Medulla oblongata (tissue), 1 donor: Measurements from ENCODE around the gene PTHLH.
A peak's percentile ranks its signal among the peaks of the same experiment; 100 is the strongest.

Source experiments
- DNase-seq: peaks from one replicate; pipeline ENCODE4 v3.0.0-alpha.2; 2015; ENCODE audit errors: extremely low spot score

The PTHLH gene

DNA sequence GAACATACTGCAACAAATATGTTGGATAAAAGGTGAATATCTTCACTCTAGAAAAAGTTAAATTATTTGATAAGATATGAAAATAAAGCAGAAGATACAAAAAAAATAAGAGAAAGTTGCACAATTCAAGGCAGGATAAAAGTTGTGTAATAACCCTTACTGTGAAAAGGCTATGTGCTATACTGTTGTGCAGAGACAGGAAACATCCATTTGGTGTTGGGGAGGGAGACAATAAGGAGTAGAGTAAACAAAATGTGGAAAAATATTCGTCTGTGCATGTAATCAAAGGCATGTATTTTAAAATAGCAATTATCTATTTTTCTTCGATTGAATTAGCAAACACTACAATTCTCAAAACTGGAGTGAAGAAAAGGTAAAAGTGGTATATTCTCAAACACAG is 34.8 kb downstream of the PTHLH start:
- no peak for DNase-seq

DNA sequence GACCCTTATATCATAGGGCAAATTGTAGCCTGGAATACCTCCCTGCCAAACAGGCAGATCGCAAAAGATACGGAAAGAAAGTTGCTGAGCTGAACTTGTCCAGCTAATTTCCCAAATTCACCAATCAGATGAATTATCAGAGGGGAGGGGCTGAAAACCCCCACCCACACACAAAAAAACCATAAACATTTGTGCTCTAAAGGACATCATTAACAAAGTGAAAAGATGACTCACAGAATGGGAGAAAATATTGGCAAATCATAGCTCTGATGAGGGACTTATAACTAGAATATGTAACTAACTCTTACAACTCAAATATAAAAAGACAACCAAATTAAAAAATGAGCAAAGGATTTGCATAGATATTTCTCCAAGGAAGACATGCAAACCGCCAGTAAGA is 36.3 kb downstream of the PTHLH start:
- DNase-seq, result no peak

DNA sequence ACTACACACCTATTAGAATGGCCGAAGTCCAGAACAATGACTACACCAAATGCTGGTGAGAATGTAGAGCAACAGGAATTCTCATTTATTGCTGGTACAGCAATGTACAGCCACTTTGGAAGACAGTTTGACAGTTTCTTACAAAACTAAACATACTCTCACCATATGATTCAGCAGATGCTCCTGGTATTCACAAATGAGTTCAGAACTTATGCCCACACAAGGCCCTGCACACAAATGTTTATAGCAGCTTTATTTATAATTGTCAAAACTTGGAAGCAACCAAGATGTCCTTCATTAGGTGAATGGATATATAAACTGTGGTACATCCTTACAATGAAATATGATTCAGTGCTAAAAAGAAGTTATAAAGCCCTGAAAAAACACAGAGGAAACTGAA is 38.3 kb downstream of the PTHLH start:
- no peak for DNase-seq

DNA sequence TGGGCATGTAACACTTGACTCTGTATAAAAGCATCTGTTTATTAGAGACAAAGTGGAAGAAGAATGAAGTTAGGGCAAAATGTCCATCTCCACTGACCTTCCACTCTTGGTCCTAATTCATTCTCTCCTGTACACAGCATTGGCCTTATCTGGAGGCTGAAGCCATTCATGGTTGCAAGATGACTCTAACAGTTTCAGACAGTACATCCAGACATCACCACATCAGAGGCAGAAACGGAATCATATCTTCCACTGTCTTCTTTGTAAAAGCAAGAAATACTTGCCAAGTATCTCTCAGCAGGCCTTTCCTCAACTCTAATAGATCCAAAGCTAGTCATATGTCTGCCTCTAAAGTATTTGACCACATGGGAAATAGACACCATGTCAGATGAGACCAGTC is 41.1 kb downstream of the PTHLH start:
- no peak for DNase-seq

DNA sequence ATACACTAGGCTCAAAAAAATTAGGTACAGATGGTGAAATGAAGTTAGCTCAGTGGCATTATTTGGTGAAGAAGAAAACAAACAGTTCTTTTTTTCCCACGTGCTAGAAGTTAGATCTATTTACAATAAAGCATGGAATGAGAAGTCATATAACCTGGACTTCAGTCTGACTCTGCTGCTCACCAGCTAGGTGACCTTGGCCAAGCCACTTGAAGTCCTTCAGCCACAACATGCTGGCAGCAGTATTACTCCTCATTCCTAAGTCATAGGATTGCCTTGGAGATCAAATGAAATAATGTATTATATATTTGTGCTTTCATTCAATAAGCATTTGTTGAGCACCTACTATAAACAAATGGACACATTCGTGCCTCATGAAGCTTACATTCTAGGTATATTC is 45.2 kb downstream of the PTHLH start:
- no peak for DNase-seq

DNA sequence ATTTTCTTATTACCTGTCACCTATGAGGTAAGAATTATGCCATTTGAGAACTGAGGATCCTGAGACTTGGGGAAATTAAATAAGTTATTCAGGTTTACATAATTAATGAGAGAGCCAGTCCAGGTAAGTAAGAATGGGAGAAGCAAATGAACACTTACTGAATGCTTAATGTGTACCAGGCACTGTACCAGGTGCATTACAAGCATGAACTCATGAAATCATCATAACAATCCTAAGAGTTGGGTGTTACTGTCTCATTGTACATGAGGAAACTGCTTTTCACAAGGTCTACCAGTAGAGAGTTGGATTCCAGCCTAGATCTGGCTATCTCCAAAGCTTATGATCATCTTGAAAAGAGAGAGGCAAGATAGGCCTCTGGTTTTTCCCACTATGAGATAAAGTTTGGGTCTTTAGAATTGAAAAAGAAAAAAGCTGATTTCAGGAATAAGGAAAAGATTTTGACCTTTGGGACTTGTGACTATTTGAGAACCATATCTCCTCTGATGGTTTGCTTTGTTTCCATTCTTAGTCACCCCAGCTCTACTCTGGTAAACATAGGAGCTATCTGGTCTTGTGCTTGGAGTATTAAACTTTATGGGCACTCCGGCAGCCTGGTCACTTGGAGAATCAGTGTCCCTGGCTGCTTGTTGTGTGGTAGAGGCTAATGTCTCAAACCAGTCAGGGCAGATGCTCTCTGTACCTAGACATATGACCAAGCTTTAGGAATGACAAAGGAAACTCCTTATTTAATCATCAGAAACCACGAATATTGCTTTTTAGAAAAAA is 48.0 kb downstream of the PTHLH start:
- no peak for DNase-seq

DNA sequence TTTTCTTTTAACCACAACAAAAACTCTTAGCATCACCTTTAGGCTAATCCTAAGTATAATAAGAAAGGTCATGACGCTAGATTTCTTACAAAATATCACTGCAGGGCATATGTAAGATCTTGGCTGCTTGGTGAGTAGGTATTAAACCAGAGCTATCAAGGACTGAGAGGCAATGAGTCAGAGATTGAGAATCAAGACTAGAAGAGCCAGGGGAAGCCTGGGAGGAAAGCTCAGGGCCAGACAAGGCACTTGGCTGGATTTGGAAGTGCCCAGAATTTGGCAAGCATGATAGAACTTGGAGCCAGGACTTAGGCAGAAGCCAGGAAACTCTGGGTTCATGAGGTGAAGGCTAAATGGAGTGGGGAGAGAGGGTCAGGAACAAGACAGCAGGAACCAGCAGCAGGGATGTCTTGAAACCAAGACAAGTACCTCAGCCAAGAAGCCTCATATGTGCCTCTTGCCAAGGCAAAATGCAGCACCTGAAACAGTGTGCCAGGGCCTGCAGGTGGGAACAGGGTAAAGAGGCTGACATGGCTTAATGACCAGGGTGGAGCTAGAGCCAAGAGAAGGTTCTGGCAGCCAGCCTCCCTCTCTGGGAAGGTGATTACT is 49.9 kb downstream of the PTHLH start:
- peak; percentile 67 for DNase-seq

DNA sequence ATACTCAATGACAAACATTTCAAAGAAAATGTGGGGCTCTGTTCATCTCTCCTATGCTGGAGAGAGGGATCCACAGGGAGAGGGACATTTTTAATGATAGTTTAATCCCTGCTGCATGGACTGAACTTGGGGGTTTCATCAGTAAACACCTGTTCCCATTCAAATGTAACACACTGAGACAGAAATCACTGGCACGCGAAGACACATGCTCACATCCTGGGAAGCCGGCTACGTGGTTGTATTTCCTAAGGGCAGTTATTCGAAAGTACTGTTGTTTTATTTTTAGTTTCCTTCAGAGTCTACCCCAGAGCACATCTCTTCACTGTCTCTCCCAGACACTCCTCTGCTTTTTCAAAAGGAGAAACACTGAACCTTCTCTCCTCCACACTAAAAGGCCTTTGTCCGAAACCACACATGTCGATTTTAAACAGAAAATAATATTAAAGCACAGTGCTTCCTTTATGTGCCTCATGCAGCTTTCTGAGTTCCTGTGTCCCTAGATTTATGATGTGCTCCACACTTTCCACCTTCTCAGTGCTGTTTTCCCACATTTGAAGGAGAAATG is 52.8 kb downstream of the PTHLH start:
- DNase-seq, result no peak

DNA sequence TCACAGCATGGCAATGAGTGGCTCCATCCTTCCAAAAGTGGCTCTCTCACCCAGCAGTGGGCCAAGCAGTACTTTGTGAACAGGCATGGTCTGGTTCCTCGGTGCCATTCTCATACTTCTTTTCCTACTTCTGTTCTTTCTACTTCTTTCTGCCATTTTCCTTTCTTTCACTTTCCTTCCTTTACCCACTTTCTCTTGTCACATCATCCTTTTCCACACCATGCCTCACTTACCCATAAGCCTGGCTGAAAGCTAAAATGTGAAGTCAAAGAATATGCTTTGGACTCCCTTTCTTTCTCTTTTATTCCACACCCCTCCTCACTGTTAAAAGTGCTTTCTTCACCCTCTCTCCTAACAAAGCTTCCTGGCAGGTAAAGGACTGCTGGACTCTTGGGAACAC is 57.0 kb downstream of the PTHLH start:
- no peak for DNase-seq

DNA sequence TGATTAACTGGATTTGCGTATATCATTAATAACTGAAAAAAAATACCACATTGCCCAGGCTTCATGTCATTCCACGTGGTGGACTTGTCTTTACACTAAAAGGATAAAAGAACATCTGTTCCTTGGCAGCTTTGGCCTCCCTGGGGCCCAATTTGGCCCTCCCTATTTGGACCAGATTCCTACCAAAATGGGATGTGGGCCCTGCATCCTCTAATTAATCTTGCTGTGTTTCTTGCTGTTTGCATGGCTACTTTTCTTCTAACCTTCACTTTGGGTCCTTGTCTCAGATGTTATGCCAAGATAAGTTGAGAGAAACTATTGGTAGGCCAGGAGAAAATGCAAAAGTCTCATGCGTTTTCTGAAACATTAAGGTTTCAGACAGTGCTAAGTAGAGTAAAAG is 57.5 kb downstream of the PTHLH start:
- DNase-seq, result peak; percentile 33

DNA sequence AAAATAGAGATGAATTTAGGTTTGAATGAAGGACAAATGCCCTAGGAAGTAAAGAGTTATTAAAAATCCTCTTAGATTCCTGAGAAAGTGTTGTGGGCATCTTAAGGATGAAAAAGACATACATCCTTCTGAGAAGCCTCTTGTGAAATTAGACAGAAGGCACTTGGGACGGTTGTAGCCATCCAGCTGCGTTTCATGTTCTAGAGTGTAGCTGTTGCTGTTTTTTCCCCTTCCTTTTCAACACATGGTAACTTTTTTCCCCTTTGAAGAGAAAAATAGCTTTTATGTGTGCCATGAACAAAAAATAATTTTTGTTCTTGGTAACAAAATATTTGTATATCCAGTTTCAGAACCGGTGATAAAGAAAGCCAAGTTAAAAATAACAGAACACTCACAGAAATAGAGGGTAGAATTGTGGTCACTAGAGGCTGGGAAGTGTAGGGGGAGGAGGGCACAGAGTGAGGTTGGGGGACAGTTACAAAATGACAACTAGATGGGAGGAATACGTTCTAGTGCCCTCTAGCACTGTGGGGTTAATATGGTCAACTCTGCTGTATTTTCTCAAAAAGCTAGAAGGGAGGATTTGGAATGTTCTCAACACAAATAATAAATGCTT is 58.4 kb downstream of the PTHLH start:
- no peak for DNase-seq

DNA sequence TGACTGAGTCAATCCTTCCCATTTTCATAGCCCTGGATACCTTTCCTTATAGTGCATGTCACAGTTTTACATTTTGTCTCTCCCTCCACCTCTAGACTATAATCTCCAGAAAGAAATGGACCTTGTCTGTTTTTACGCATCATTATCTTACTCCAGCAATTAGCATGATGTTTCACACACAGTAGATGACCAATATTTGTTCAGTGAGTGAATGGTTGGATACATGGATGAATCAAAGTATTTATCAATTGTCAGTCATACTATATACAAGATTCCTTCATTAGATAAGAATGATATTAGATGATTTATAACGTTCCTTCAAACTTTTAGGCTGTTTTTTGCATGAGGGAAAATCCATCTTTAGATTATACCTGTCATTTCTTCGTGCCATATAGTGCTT is 61.1 kb downstream of the PTHLH start:
- DNase-seq, result no peak
